Right lobe of liver (tissue), 4 donors: ENCODE data around the gene ZNF521.

Source experiments
- CTCF ChIP-seq, 4 donors: fragments of 200-600 bp in 3 of 4; fragments of 450-650 bp in 1 of 4; IDR thresholded peaks; one replicate each; pipeline versions ENCODE4 v1.5.1 to v1.8.0; 2016 to 2022; ENCODE audit warnings: antibody characterized with exemption in 4 of 4, mild to moderate bottlenecking in 2 of 4
- POLR2A ChIP-seq: fragments of 450-650 bp; IDR thresholded peaks from one replicate; pipeline ENCODE4 v1.6.1; 2017; ENCODE audit warnings: antibody characterized with exemption, mild to moderate bottlenecking
- donor health status: DM: no; HTN: no; CAD: no.
- donor health status: DM: no; HTN: no; CAD: no.
- donor health status: DM: no; HTN: yes; CAD: no.

DNA sequence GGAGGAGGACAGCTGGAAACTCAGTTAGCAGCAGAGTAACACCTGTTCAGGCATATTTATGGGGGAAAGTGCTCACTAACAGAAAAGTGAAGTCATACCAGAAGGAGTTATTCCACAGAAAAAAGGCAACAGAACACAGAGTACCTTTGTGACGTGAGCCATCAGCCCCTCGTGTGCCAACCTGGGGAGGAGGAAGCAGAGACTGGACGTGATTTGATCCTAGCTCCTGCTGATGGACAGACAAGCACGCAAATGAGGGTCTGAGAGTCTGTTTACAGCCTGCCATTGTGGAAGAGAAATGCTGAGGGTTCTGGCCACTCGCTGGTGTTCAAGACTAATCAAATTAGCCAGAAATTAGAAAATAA is 120.7 kb downstream of the ZNF521 start:
- TF ChIP-seq POLR2A (no peak), CTCF (IDR thresholded peaks at IDR 0.05) (no peak)
